Fibroblast of lung (primary cell): ENCODE results near the gene SERTAD2.
A peak's percentile ranks its signal among the peaks of the same experiment; 100 is the strongest.

ENCODE experiments used
- CTCF ChIP-seq, 2 donors: IDR thresholded peaks in 1 of 2; conservative IDR thresholded peaks in 1 of 2; 1 replicate in 1 of 2; 2 replicates in 1 of 2; pipeline ENCODE4 v1.5.1; 2011 to 2012; ENCODE audit warnings: low read length in 2 of 2, control low read depth in 1 of 2, inconsistent platforms in 1 of 2, low read depth in 1 of 2, mild to moderate bottlenecking in 1 of 2
- EZH2 ChIP-seq: IDR thresholded peaks from 2 replicates; pipeline ENCODE4 v1.5.1; 2012; ENCODE audit warnings: low read length, control low read depth, mild to moderate bottlenecking; ENCODE audit errors: missing control alignments

GRCh38 chr2:64622443-64623241 lies 31.1 kb downstream of the SERTAD2 start:
- no peak for TF ChIP-seq EZH2
- peak; percentile 50 to 59 for TF ChIP-seq CTCF (conservative IDR thresholded peaks at IDR 0.05 in 1 of 2, IDR thresholded peaks at IDR 0.05 in 1 of 2; ENCODE audit: low read depth in 1 of 2, low read length in 2 of 2)
